Nephron (organoid): ENCODE results near the gene NEK7.

Experiments used
- H3K27ac Mint-ChIP-seq, 3 experiments: 2 replicates each; pipeline ENCODE4 v1.8.0; 2020; ENCODE audit warnings: mixed read lengths in 3 of 3, mild to moderate bottlenecking in 2 of 3, moderate library complexity in 1 of 3
- H3K27me3 Mint-ChIP-seq: 2 replicates; pipeline ENCODE4 v1.8.0; 2021; ENCODE audit warnings: low read depth, mild to moderate bottlenecking, moderate library complexity, mixed read lengths
- H3K36me3 Mint-ChIP-seq: 2 replicates; pipeline ENCODE4 v1.8.0; 2020; ENCODE audit warnings: low read depth, mixed read lengths
- H3K4me1 Mint-ChIP-seq: 2 replicates; pipeline ENCODE4 v1.8.0; 2020; ENCODE audit warnings: mixed read lengths
- H3K4me3 Mint-ChIP-seq, 3 experiments: 2 replicates each; pipeline ENCODE4 v1.8.0; 2020; ENCODE audit warnings: mild to moderate bottlenecking in 3 of 3, mixed read lengths in 3 of 3, moderate library complexity in 2 of 3
- H3K9me3 Mint-ChIP-seq: 2 replicates; pipeline ENCODE4 v1.8.0; 2020; ENCODE audit warnings: mixed read lengths
- CTCF ChIP-seq, 3 experiments: fragments of 200-600 bp; sonication (generic); IDR thresholded peaks; one replicate each; pipeline ENCODE4 v1.5.0; 2021; ENCODE audit warnings: antibody characterized with exemption in 3 of 3; ENCODE audit not compliant: unreplicated experiment in 3 of 3

Gene NEK7

GRCh38 chr1:198134252-198134651 is 22.5 kb upstream of the NEK7 start:
- Mint-ChIP-seq H3K36me3 (no peaks in the 10 kb centered on the region), H3K4me1 (no peaks in the 10 kb centered on the region), H3K27ac (no peak overlapping the region), H3K9me3 (peaks cover 15% of the 10 kb centered on the region), H3K4me3 (no peak overlapping the region), H3K27me3 (no peaks in the 10 kb centered on the region)
- TF ChIP-seq CTCF (IDR thresholded peaks at IDR 0.05; ENCODE audit: unreplicated experiment in 3 of 3): no peak

GRCh38 chr1:198135366-198135765 is 21.4 kb upstream of the NEK7 start:
- Mint-ChIP-seq H3K4me1 (no peaks in the 10 kb centered on the region), H3K36me3 (no peaks in the 10 kb centered on the region), H3K4me3 (no peak overlapping the region), H3K27ac (no peak overlapping the region), H3K27me3 (no peaks in the 10 kb centered on the region), H3K9me3 (peaks cover 22% of the 10 kb centered on the region)
- TF ChIP-seq CTCF (IDR thresholded peaks at IDR 0.05; ENCODE audit: unreplicated experiment in 3 of 3): no peak

GRCh38 chr1:198141668-198142351 is 15.0 kb upstream of the NEK7 start:
- TF ChIP-seq CTCF (IDR thresholded peaks at IDR 0.05; ENCODE audit: unreplicated experiment in 3 of 3): no peak
- Mint-ChIP-seq H3K27ac (no peak overlapping the region), H3K9me3 (peaks cover 24% of the 10 kb centered on the region), H3K27me3 (no peaks in the 10 kb centered on the region), H3K4me3 (no peak overlapping the region), H3K4me1 (no peaks in the 10 kb centered on the region), H3K36me3 (no peaks in the 10 kb centered on the region)

- no peaks in the 10 kb centered on the region for H3K36me3 Mint-ChIP-seq
- peaks cover 5% of the 10 kb centered on the region for H3K4me1 Mint-ChIP-seq
- no peaks in the 10 kb centered on the region for H3K27me3 Mint-ChIP-seq
- H3K27ac Mint-ChIP-seq: no peak overlapping the region
- H3K9me3 Mint-ChIP-seq: peaks cover 14% of the 10 kb centered on the region
- no peak overlapping the region for H3K4me3 Mint-ChIP-seq
- TF ChIP-seq CTCF (IDR thresholded peaks at IDR 0.05; ENCODE audit: unreplicated experiment in 3 of 3): no peak
Measured at GRCh38 chr1:198143797-198144196, 13.0 kb upstream of the NEK7 start.

GRCh38 chr1:198147216-198147615 is 9.6 kb upstream of the NEK7 start:
- no peaks in the 10 kb centered on the region for H3K36me3 Mint-ChIP-seq
- no peak overlapping the region for H3K4me3 Mint-ChIP-seq
- H3K27ac Mint-ChIP-seq: no peak overlapping the region
- H3K9me3 Mint-ChIP-seq: no peaks in the 10 kb centered on the region
- TF ChIP-seq CTCF (IDR thresholded peaks at IDR 0.05; ENCODE audit: unreplicated experiment in 3 of 3): no peak
- H3K27me3 Mint-ChIP-seq: no peaks in the 10 kb centered on the region
- H3K4me1 Mint-ChIP-seq: peaks cover 10% of the 10 kb centered on the region

GRCh38 chr1:198150369-198150768 is 6.4 kb upstream of the NEK7 start:
- no peak for TF ChIP-seq CTCF (IDR thresholded peaks at IDR 0.05; ENCODE audit: unreplicated experiment in 3 of 3)
- no peaks in the 10 kb centered on the region for H3K27me3 Mint-ChIP-seq
- H3K27ac Mint-ChIP-seq: no peak overlapping the region
- peaks cover 28% of the 10 kb centered on the region for H3K4me1 Mint-ChIP-seq
- H3K36me3 Mint-ChIP-seq: no peaks in the 10 kb centered on the region
- H3K4me3 Mint-ChIP-seq: no peak overlapping the region
- H3K9me3 Mint-ChIP-seq: no peaks in the 10 kb centered on the region
